ENCODE results near the gene DDX20.

DDX20 gene

DNA sequence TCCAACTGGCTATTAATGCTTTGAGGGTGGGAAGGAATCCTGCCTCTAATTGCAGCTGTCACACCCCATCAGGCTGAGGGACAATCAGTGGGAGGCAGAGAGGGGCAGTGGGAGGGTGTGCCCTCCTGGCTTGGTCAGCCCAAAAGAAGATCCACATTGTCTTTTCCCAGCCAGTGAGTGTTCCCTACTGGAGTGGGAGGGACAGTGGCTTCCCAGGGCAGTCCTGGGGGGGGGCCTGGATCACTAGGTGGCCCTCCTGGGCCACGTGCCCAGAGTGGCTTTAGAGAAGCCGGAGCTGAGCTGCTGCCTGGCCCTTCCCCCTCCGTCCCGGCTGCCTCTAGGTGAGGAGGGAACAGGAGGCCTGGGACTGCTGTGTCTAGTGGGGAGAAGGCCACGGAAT lies 30.5 kb upstream of the DDX20 start:
- DNase-seq (ENCODE audit: low read depth): no peak
- TF ChIP-seq, protein P1, sequence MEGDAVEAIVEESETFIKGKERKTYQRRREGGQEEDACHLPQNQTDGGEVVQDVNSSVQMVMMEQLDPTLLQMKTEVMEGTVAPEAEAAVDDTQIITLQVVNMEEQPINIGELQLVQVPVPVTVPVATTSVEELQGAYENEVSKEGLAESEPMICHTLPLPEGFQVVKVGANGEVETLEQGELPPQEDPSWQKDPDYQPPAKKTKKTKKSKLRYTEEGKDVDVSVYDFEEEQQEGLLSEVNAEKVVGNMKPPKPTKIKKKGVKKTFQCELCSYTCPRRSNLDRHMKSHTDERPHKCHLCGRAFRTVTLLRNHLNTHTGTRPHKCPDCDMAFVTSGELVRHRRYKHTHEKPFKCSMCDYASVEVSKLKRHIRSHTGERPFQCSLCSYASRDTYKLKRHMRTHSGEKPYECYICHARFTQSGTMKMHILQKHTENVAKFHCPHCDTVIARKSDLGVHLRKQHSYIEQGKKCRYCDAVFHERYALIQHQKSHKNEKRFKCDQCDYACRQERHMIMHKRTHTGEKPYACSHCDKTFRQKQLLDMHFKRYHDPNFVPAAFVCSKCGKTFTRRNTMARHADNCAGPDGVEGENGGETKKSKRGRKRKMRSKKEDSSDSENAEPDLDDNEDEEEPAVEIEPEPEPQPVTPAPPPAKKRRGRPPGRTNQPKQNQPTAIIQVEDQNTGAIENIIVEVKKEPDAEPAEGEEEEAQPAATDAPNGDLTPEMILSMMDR (conservative IDR thresholded peaks at IDR 0.05; ENCODE audit: low read depth, low read length): no peak

DNA sequence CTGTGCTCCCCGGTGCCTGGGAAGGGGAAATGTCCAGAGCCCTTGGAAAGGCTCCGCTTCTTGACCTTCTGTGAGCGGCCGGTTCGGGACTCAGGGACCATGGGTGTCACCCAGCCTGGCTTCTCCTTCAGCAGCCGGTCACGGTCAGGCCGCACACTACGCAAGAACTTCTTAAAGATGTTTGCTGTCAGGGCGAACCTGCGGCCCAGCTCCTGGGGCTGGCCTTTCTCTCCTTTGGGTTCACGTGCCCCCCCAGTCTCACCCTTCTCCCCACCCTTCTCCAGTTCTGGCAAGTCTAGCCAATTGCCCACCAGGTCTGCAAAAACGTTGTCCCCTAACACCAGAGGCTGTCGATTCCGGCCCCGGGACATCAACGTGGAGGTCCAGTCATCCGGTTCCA lies 28.6 kb upstream of the DDX20 start:
- no peak for DNase-seq (ENCODE audit: low read depth)
- no peak overlapping the region for H3K4me3 ChIP-seq (ENCODE audit: low read depth, low read length)
- TF ChIP-seq, protein P1 (conservative IDR thresholded peaks at IDR 0.05; ENCODE audit: low read depth, low read length): no peak

More for the DNA sequence above, 30.5 kb upstream of the DDX20 start:
- H3K4me3 ChIP-seq (ENCODE audit: low read depth, low read length): no peak overlapping the region

DNA sequence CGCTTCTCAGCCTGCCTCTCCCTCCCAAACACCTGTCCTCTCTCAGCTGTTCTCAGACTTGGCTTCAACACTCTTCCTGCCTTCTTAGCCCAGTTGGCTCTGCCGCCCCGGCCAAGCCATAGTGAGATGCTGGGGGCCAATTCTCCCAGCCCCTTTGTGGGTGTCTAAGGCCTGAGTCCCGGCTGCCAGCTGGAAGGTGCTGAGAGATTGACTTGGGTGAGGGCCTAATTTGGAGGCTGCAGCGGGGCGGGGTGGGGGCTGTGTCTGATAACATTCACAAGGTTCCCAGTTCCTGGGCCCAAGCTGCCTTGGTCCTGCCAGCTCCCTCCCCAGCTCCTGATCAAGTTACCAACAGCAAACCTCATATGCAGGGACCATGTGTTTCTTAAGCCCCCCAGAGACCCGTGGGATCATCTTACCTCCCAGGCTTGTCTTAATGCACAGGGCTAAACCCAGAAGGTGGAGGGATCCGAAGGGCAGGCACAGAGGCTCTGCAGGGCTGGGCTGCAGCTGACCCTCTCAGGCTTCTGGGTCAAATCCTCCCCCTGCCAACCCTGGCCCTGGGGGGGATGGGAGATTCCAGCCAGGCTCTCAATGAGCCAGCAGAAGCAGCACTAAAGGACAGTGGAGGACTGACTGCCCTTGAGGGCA lies 26.3 kb upstream of the DDX20 start:
- DNase-seq (ENCODE audit: low read depth): no peak
- no peak overlapping the region for H3K4me3 ChIP-seq (ENCODE audit: low read depth, low read length)
- TF ChIP-seq, protein P1 (conservative IDR thresholded peaks at IDR 0.05; ENCODE audit: low read depth, low read length): no peak

DNA sequence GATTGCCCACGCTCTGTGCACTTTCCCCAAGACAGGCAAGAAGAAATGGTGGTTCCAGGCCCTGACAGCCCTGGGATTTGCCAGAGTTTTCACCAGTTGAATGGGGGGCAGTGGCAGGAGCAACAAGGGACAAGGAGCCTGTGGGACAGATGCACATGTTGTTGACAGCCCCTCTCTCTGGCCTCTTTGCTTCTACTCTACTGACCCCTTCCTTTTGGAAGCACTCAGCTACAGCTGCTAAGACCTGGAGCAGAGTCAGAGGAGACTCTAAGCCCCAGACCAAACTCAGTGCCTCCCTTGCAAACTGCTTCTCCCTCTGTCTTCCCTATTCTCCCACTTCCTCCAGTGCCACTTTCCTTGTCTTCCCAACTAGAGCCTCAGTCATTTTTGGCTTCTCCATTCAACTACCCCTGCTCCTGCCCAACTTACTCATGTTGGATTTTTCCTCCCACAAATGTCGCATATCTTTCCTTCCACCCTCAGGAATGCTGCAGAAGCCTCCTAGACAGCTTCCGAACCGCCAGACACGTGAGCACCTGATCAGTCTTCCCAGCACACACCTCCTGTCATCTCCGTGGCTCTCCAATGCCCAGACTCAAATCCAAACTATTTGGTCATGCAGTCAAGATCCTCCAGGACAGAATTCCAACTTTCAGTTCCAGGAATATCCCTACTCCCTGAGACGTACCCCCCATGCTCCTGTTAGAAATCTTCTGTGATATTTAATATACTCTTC lies 25.6 kb upstream of the DDX20 start:
- TF ChIP-seq, protein P1 (conservative IDR thresholded peaks at IDR 0.05; ENCODE audit: low read depth, low read length): no peak
- DNase-seq (ENCODE audit: low read depth): no peak
- no peak overlapping the region for H3K4me3 ChIP-seq (ENCODE audit: low read depth, low read length)

DNA sequence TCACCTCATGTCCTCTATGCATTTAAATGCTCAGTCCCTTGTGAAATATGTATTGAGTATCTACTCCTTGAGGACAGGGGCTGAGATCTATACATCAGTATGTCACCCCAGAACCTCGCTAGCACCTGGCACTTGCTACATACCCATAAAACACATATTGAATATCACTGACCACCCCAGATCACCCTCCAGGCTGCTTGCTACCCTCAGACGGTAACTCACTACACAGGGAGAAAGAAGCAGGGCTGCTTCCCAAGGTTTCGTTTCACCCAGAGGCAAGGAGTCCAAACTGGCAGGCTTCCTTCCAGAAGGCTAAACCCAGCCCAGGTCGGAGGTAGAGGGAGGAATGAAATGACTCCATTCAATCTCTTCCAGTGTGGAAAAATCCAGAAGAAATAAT lies 25.0 kb upstream of the DDX20 start:
- TF ChIP-seq, protein P1 (conservative IDR thresholded peaks at IDR 0.05; ENCODE audit: low read depth, low read length): no peak

DNA sequence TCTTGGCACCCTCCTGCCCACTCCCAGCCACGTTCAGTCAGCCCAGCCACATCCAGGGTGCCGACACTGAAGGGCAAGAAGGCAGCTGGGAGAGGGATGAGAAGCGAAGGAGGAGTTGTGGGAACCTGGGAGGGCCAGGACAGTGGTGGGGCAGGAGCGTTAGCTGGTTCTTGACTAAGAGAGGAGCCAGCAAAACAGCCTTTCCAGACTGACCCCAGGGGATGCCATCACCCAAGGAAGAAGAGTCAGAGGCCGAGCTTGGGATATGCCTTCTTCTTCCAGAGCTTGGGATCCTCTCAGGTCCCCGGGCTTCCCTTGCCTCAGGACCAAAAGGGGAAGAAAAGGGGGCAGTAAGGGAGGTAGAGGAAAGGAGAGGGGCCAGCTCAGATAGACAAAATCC lies 23.7 kb upstream of the DDX20 start:
- H3K4me3 ChIP-seq (ENCODE audit: low read depth, low read length): no peak overlapping the region
- TF ChIP-seq, protein P1 (conservative IDR thresholded peaks at IDR 0.05; ENCODE audit: low read depth, low read length): no peak

More for the DNA sequence above, 25.0 kb upstream of the DDX20 start:
- H3K4me3 ChIP-seq (ENCODE audit: low read depth, low read length): no peak overlapping the region
- no peak for DNase-seq (ENCODE audit: low read depth)

DNA sequence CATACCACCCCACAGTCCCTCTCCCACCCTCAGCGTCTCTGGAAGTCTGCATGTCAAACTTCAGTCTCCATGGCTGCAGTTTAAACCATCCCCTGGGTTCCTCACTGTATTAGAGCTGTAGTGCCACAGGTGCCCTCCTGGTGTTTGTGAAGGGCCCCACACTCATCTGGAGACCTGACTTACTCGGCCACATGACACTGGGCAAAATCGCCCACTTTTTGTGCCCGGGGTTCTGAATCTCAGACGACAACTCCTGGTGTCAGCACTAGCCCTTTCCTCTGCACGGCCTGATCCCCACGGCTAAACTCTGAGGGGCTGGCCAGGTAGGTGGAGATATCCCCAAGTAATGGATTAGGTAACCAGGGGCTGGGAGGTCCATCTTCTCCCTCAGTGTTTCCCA lies 23.0 kb upstream of the DDX20 start:
- no peak overlapping the region for H3K4me3 ChIP-seq (ENCODE audit: low read depth, low read length)
- TF ChIP-seq, protein P1 (conservative IDR thresholded peaks at IDR 0.05; ENCODE audit: low read depth, low read length): no peak
- no peak for DNase-seq (ENCODE audit: low read depth)

More for the DNA sequence above, 23.7 kb upstream of the DDX20 start:
- DNase-seq (ENCODE audit: low read depth): no peak
